GM12878 (cell line): ENCODE data around the gene MAPKAP1. TPM values are rescaled to one million over a fixed set of nuclear protein-coding genes. Genes with fewer than 3 reads are reported as not detected.

Experiments used
- ATAC-seq: fragments of 200-7000 bp; cut with Tn5 transposase; 3 replicates; pipeline ENCODE4 v1.9.1; 2020; ENCODE audit warnings: mild to moderate bottlenecking, moderate library complexity
- BruUV-seq: library from RNA; stranded (reverse); fragments of 400-500 nt; replicated peaks from 2 replicates; lab custom pipeline; 2021; lab: Mats Ljungman, UMichigan
- CTCF ChIA-PET: fragments of 300-600 bp; sonication (Branson Sonifier 250); formaldehyde crosslinking; extraction: SDS; loops from one replicate; lab custom pipeline; 2021; ENCODE audit warnings: inconsistent platforms; lab: Yijun Ruan, JAX
- POLR2A ChIA-PET: fragments of 350-600 bp; formaldehyde crosslinking; extraction: SDS; loops from one replicate; lab custom pipeline; 2021; ENCODE audit warnings: inconsistent platforms; lab: Charles Lee
- RAD21 ChIA-PET: fragments of 300-600 bp; sonication (Branson Sonifier 250); formaldehyde crosslinking; loops from one replicate; lab custom pipeline; 2023; ENCODE audit warnings: antibody characterized with exemption; ENCODE audit not compliant: unreplicated experiment; lab: Charles Lee
- SMC1A ChIA-PET: fragments of 300-600 bp; sonication (Branson Sonifier 250); formaldehyde crosslinking; loops from one replicate; lab custom pipeline; 2023; ENCODE audit not compliant: unreplicated experiment, uncharacterized antibody; lab: Charles Lee
- DNase-seq: peaks from one replicate; pipeline ENCODE4 v3.0.0-alpha.2; 2011; ENCODE audit warnings: low read depth, low spot score
- FAIRE-seq: peaks from 3 replicates; lab custom pipeline; 2011; peaks lifted over from hg19 to GRCh38; lab: Jason Lieb, UNC
- H2AFZ ChIP-seq: 2 replicates; pipeline ENCODE4 v1.6.0; 2011; ENCODE audit warnings: low read depth, low read length, control low read depth; ENCODE audit not compliant: control insufficient read depth
- H3K27ac ChIP-seq: 2 replicates; pipeline ENCODE4 v1.5.1; 2011; ENCODE audit warnings: control low read depth; ENCODE audit not compliant: control insufficient read depth, insufficient read depth
- H3K27me3 ChIP-seq, 2 experiments: replicated peaks in 1 of 2; 2 replicates each; pipeline versions ENCODE4 v1.6.0 to v1.6.1; 2011; ENCODE audit warnings: low read length in 1 of 2; ENCODE audit not compliant: control insufficient read depth in 2 of 2, insufficient read depth in 2 of 2
- H3K36me3 ChIP-seq, 2 experiments: 2 replicates each; pipeline ENCODE4 v1.5.1; 2011; ENCODE audit warnings: low read length in 1 of 2; ENCODE audit not compliant: control insufficient read depth in 2 of 2, insufficient read depth in 2 of 2
- H3K4me1 ChIP-seq: 2 replicates; pipeline ENCODE4 v1.6.1; 2011; ENCODE audit warnings: mild to moderate bottlenecking, low read length, moderate library complexity, mixed read lengths; ENCODE audit not compliant: control insufficient read depth, insufficient read depth
- H3K4me2 ChIP-seq: 2 replicates; pipeline ENCODE4 v1.6.0; 2011; ENCODE audit warnings: control low read depth; ENCODE audit not compliant: control insufficient read depth, insufficient read depth
- H3K4me3 ChIP-seq: fragments of 200-600 bp; sonication (generic); 2 replicates; pipeline ENCODE4 v1.5.1; 2016
- H3K79me2 ChIP-seq: 2 replicates; pipeline ENCODE4 v1.6.0; 2011; ENCODE audit warnings: low read length; ENCODE audit not compliant: control insufficient read depth, insufficient read depth
- H3K9ac ChIP-seq: 2 replicates; pipeline ENCODE4 v1.8.0; 2011; ENCODE audit warnings: low read length, control low read depth, mixed read lengths; ENCODE audit not compliant: control insufficient read depth, insufficient read depth
- H3K9me3 ChIP-seq: replicated peaks from 3 replicates; pipeline ENCODE4 v1.5.1; 2011; ENCODE audit warnings: mild to moderate bottlenecking, low read length; ENCODE audit not compliant: control insufficient read depth, insufficient read depth
- H4K20me1 ChIP-seq: 2 replicates; pipeline ENCODE4 v1.6.0; 2011; ENCODE audit not compliant: control insufficient read depth, insufficient read depth
- ATF7 ChIP-seq: fragments of 450-650 bp; IDR thresholded peaks from 2 replicates; pipeline ENCODE4 v1.6.1; 2016; ENCODE audit warnings: low read depth, mild to moderate bottlenecking
- MTA2 ChIP-seq: fragments of 450-650 bp; IDR thresholded peaks from 2 replicates; pipeline ENCODE4 v1.6.1; 2016; ENCODE audit warnings: low read depth, mild to moderate bottlenecking, moderate library complexity
- SRF ChIP-seq, 2 experiments: IDR thresholded peaks; 2 replicates each; pipeline ENCODE4 v1.6.1; 2011; ENCODE audit warnings: low read depth in 2 of 2, low read length in 2 of 2, mild to moderate bottlenecking in 1 of 2, moderate library complexity in 1 of 2
- WGBS: methylation state at CpG from one replicate; pipeline ENCODE4 v1.1.6; 2016; ENCODE audit warnings: low lambda C conversion rate; ENCODE audit not compliant: insufficient replicate concordance, insufficient coverage; ENCODE audit errors: missing lambda C conversion rate; 5-methylcytosine and 5-hydroxymethylcytosine counted together
- in situ Hi-C: fragments of 300-500 bp; cut with MboI; formaldehyde crosslinking; loops from 9 replicates; pipeline ENCODE4 v1.14.3; 2018; ENCODE audit warnings: mixed read lengths
- intact Hi-C: fragments of 100-400 bp; cut with micrococcal nuclease; formaldehyde crosslinking; loops from one replicate; pipeline ENCODE4 v1.14.2; 2022; ENCODE audit not compliant: unreplicated experiment
- polyA plus RNA-seq, 11 experiments: library from polyadenylated mRNA; depleted of rRNA in 4 of 11; unstranded in 6 of 11; stranded (reverse) in 5 of 11; fragments of >200 nt; fragmentation: Nextera tagmentation in 4 of 11; fragmentation: Illumina TruSeq in 1 of 11; extraction: Ambion mirVana in 4 of 11; extraction: Trizol in 1 of 11; gene quantifications; 1 replicate in 1 of 11; 2 replicates in 10 of 11; pipeline versions ENCODE4 v1.2.1 to v1.2.3, GENCODE V29; 2011 to 2016; ENCODE audit warnings: inconsistent platforms in 2 of 11, missing spikeins in 2 of 11, low read depth in 1 of 11
- total RNA-seq, 4 experiments: library from RNA; depleted of rRNA in 3 of 4; stranded (reverse); fragments of >200 nt in 3 of 4; fragmentation: Illumina TruSeq in 1 of 4; extraction: Trizol in 1 of 4; gene quantifications; 2 replicates each; pipeline versions ENCODE4 v1.2.1 to v1.2.3, GENCODE V29; 2013 to 2021
- TF ChIP-seq, protein P1 (sequence below): fragments of 450-650 bp; IDR thresholded peaks from 2 replicates; pipeline ENCODE4 v1.6.1; 2017; ENCODE audit warnings: low read depth, mild to moderate bottlenecking, moderate library complexity

The MAPKAP1 gene
- total and polyA plus RNA-seq, 10 of the 15 experiments (the other 5 are each of a cell fraction or from before 2014, with no cell fraction given), result 5.1 to 188 (median 105) TPM

DNA sequence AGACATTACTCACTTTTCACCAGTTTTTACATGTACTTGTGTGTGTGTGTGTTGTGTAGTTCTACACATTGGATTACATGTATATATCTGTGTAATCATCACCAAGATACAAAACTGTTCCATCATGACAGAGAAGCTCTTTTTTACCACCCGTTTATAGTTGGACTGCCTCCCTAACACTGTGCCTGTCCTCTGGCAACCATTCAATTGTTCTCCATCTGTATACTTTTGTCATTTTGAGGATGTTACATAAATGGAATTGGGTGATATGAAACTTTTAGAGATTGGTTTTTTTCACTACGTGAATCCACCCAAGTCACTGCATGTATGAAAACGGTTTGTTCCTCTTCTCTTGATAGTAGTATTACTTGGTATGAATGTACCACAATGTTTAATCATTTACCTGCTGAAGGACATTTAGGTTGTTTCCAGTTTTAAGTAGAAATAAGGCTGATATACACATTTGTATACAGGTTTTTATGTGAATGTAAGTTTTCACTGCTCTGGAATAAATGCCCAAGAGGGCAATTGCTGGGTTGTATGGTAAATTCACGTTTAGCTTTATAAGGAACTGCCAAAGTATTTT lies 126.2 kb downstream of the MAPKAP1 start:
- H3K4me1 ChIP-seq, result no peaks in the 10 kb centered on the region
- no peak overlapping the region for H2AFZ ChIP-seq
- TF ChIP-seq ATF7 (0 out of 2 replicates have a peak, but pooled peaks have one; percentile 18), MTA2 (0 out of 2 replicates have a peak, but pooled peaks have one; percentile 19), SRF (IDR thresholded peaks at IDR 0.05; ENCODE audit: low read depth in 2 of 2, low read length in 2 of 2) (no peak)
- TF ChIP-seq, protein P1, sequence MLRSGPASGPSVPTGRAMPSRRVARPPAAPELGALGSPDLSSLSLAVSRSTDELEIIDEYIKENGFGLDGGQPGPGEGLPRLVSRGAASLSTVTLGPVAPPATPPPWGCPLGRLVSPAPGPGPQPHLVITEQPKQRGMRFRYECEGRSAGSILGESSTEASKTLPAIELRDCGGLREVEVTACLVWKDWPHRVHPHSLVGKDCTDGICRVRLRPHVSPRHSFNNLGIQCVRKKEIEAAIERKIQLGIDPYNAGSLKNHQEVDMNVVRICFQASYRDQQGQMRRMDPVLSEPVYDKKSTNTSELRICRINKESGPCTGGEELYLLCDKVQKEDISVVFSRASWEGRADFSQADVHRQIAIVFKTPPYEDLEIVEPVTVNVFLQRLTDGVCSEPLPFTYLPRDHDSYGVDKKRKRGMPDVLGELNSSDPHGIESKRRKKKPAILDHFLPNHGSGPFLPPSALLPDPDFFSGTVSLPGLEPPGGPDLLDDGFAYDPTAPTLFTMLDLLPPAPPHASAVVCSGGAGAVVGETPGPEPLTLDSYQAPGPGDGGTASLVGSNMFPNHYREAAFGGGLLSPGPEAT, result peak; percentile 62
- H3K4me3 ChIP-seq, result no peak overlapping the region
- intact Hi-C loops (no loop called here), in situ Hi-C loops (no loop called here)
- H3K9ac ChIP-seq, result no peak overlapping the region
- BruUV-seq, result no TSS peak
- CTCF ChIA-PET, result interaction anchor here (0.6 to 2.0 kb wide), 4 partner anchors 22 to 173 kb away, joined by 3 to 5 read pairs (median 4); no protein-coding TSS in a partner anchor
- peak; percentile 25 for DNase-seq
- peaks cover 3 to 21% of the 10 kb centered on the region in 2 experiments for H3K36me3 ChIP-seq
- no peak overlapping the region for H3K27ac ChIP-seq
- POLR2A ChIA-PET, result no interaction called here
- H4K20me1 ChIP-seq, result no peaks in the 10 kb centered on the region
- no peaks in the 10 kb centered on the region for H3K27me3 ChIP-seq
- FAIRE-seq, result no peak
- H3K79me2 ChIP-seq, result no peaks in the 10 kb centered on the region; the same call in 1 of the 2 replicates
- ATAC-seq, result peak; percentile 94
- no peaks in the 10 kb centered on the region for H3K9me3 ChIP-seq
- SMC1A ChIA-PET, result interaction anchor here (0.9 to 4.2 kb wide), 7 partner anchors 11 to 135 kb away, joined by 3 to 24 read pairs (median 5); no protein-coding TSS in a partner anchor
- no peak overlapping the region for H3K4me2 ChIP-seq
- RAD21 ChIA-PET, result interaction anchor here (1.4 to 2.2 kb wide), 2 partner anchors 19 to 124 kb away, joined by 3 to 18 read pairs; no protein-coding TSS in a partner anchor
- WGBS, result 48% methylated on average over 4 of the region's 4 CpGs
